HL-60/S4 treated with phorbol 12-myristate 13-acetate at 8.2 ng/mL for 4 days and 3 days (cell line): Measurements from ENCODE around the gene MYCN.

Experiments
- in situ Hi-C: fragments of 300-500 bp; cut with MboI; formaldehyde crosslinking; loops from 2 replicates; pipeline ENCODE4 v1.15.0; 2022; ENCODE audit warnings: low sequenced_read_pairs

Gene MYCN

DNA sequence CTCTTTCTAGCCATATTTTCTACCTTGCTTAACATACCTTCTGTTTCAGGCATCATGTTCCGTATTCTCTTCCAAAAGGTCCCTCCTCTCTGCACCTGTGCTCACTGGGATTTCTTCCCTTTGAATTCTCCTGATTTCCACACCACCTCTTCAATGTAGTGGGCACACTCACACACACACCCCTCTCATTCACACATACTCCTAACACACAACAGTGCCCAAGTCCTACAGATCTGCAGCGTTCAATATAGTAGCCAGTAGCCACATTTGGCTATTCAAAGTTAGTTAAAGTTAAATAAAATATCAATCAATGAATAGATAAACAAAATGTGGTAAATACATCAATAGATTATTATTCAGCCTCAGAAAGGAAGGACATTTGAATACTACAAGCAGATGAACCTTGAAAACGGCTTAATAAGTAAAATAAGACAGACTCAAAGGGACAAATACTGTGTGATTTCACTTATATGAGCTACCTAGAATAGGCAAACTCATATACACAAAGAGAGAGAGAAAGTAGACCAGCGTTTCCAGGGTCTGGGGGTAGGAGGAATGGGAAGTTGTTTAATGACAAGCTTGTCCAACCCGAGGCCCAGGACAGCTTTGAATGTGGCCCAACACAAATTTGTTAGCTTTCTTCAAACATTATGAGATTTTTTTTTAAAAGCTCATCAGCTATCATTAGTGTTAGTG, 34.4 kb downstream of the MYCN start:
- in situ Hi-C loops = no loop called here

DNA sequence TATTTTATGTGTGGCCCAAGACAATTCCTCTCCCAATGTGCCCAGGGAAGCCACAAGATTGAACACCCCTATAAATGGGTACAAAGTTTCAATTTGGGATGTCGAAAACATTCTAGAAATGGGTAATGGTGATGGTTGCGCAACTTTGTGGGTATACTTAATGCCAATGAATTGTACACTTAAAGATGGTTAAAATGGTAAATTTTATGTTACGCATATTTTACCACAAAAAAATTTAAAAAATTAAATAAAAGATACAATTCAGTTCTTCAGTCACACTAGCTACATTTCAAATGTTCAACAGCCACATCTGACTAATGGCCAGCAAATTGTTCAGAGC, 34.9 kb downstream of the MYCN start:
- in situ Hi-C loops = no loop called here

DNA sequence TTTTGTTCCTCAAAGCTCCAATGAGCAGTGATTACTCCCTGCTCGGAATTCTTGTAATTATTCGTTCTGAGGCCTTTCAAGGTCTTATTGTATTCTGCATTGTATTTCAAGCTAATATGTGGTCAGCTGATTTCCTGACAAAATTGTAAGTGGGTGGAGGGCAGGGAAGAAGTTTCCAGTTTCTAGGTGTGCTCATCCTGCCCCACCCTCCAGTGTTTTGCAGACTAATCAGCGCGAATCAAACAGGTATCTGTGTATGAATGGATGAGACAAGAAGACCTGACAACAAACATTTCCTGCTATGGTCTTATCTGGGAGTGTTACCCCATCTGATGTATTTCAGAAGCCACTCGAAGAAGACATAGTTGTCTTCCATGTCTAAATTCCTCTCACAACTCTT, 35.3 kb downstream of the MYCN start:
- in situ Hi-C loops = no loop called here

DNA sequence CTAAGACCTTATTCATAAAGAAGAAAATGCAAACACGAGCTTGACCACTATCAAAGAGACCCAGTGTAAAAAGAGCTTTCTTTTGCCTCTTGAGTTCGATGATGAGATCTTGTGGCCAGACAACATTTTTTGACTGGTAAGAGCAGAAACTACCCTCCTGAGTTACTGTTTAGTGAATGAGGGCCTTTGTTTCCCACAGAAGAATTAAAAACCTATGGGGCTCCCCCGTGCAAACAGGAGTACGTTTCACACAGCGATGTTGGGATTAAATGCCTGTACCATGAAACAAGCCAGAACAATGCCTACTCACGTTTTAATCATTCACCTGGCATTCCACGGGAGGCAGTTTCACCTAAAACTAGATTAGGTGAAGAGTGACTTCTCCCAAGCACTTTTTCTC, 36.0 kb downstream of the MYCN start:
- in situ Hi-C loops = no loop called here

DNA sequence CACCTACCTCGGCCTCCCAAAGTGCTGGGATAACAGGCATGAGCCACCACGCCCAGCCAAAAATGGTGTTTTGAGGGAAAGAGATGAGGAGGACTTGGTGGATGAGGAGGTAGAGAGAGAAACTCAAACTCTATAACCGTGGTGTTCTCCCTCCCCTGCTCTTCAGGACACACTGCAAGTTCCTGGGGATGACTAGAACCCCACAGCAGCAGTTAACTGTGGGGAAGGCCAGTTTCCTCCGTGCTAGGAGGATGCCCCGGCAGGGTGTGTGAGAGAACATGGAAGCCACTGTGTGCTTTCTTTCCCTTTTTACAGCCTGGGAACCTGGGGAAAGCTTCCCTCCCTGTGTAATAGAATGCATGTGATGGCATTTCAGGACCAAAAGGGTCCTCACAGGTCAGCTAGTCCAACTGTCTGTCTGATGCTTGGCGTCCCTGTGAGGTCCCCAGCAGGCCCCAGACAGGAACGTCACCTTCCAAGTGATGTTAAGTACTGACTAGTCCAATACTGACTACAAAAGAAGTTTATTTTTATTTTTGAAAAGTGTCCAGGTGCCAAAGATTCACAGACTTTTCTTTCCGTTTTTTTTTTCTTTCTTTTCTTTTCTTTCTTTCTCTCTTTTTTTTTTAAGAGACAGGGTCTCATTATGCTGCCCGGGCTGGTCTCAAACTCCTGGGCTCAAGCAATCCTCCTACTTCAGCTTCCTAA, 38.9 kb downstream of the MYCN start:
- in situ Hi-C loops = no loop called here

DNA sequence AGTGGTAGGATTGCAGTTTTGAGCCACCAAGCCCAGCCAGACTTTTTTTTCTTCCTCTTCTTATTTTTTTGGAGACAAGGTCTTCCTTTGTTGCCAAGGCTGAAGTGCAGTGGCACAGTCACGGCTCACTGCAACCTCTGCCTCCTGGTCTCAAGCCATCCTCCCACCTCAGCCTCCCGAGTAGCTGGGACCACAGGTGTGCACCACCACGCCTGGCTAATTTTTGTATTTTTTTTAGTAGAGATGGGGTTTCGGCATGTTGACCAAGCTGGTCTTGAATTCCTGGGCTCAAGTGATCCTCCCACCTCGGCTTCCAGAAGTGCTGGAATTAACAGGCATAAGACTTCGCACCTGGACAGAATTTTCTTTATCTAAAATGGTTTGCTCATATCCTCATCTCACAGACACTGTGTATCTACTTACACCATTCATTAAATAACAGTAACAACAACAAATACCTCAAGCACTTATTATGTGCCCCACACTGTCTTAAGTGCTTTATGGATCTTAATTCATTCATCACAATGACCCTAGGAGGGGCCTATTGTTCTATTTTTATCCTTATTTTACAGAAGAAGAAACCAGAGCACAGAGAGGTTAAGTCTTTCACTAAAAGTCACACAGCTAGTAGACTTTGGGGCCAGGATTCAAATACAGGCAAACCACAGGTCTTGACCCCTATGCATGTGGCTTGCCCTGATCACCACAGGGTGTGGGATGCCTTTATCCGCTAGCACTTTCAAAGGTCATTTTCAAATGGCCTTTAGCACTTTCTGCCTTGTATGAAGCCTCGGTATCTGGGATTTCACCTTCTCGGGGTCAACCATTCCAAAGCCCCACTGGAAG, 39.6 kb downstream of the MYCN start:
- in situ Hi-C loops = no loop called here

DNA sequence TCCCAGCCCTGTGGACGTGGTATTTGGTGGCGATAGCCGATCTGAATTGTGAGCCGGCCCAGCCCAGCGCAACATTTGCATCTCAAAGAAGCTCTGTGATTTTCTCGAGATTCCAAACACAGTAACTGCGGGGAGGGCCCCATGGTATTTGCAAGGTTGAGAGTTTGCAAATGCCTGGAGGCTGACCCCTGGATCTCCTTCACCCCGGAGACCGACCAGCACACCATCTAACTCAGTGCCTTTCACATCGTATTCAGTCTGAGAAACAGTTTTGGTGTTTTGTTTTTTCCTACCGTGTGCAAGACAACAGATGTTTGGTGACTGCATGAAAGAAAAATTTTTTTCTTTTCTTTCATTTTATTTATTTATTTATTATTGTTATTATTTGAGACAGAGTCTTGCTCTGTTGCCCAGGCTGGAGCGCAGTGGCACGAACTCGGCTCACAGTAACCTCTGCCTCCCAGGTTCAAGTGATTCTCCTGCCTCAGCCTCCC, 40.3 kb downstream of the MYCN start:
- in situ Hi-C loops = no loop called here

DNA sequence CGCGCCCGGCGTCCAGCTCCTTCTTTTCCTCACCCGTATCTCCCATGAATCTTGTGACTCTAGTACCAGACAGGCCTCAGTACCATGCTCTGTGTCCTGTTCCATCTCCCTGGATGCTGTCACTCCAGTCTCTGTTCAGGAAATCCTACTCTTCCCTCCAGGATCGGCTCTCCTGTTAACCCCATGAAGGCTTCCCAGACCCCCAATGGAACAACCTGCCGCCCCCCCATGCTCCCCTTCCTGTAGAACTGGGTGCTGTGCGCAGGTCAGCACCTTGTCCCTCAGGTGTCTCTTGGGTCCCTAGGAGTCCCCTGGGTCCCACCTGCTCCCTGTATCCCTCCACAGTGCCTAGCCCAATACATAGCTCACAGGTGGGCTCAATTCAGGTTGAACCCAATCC, 41.3 kb downstream of the MYCN start:
- in situ Hi-C loops = no loop called here

DNA sequence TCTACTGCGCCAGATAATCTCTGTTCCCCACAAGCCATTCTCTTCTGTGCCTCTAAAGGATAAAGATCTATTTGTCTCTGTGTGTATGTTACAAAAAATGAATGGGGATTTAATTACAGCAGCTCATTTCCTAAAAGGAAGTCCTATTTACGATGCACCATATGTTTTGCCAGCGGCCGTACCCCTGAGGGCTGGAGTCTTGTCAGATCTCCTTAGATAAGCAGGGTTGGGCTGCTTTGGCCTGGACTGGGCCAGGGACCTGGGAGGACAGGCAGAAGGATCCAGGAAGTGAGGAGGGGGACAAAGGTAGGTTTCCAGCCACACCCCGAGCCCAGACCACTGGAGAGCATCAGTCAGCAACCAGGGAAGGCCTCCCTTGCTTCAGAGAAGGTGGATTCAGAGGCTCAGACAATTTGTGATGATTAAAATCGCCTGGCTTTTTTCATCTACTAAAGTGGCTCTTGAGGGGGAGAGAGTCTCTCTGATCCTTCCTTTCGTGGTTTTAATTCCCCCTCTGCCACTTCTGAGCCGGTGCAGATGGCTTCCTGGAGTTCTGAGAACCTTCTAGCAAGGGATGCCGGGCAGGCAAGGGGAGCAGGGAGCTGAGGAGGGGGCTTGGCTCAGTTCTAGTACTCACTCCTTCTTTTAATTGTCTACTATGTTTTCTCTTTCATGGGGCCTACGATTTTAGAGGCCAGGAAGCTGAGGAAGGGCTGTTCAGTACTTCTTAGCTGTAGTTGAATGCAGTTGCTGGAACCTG, 42.1 kb downstream of the MYCN start:
- in situ Hi-C loops = no loop called here

DNA sequence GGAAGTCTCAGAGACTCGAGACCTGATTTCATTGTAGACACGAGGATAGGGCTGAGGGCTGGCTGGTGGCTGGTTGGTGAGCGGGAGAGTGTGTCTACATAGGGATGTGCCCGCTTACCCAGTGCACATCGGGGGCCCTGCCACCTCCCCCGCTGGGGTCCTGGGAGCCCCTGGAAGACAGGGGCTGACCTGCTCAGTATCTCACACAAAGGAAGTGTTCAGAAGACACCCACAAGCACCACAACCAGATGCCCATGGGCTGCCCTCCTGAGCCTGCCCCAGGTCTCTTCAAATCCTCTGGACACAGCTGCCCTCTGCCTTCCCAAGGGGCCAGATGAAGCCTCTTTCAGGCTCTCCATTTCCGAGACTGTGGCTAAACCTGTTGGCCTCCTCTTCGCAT, 43.1 kb downstream of the MYCN start:
- in situ Hi-C loops = no loop called here

DNA sequence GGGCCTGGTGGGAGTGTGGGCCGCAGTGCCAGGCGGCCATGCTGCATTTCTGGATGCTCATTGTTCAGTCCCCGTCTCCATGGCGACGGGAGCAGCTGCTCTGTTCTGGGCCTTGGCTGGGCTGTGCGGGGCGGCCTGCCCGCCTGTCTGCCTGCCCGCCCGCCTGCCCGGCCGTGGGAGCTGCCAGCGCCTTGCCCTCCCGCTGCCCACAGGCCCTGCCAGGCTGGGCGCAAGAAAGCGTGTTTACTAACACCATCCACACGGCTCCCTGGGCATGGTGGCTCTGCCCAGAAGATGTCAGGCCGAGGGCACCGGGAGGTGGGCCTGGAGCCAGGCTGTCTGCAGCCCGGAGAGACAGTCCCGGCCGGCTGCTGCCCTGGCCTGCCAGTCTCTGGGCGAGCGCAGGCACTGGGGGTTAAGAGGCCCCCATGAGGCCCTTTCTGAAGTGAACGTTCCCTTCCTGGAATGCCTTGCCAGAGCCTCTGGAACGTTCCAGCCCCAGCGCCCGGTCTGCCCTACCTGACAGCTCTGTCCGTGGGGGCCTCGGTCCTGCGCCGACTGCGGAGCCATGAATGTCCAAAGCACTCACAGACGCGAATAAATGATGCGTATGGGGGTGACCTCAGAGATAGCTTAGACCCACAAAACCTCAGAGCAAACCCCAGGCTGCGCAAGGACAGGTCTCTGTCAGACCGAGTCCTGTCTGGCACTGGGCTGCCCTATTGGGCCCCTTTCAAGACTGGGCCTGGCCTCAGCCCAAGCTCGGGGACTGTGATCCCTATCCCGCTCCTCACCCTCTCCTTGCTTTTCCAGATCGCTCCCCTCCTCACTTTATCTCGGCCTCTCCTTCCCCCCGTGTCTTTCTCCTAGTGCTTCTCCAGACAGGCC, 44.3 kb downstream of the MYCN start:
- in situ Hi-C loops = no loop called here

DNA sequence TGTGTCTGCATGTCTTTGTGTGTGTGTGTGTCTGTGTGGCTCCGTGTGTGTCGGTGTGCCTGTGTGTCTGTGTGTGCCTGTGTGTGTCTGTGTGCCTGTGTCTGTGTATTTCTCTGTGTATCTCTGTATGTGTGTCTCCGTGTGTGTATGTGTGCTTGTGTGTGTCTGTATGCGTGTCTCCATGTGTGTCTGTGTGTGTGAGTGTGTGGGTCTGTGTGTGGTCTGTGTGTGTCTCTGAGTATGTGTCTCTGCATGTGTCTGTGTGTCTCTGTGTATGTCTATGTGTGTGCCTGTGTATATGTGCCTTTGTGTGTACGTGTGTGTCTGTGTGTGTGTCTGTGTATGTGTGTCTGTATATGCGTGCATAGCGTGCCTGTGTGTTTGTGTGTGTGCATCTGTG, 45.2 kb downstream of the MYCN start:
- in situ Hi-C loops = no loop called here

DNA sequence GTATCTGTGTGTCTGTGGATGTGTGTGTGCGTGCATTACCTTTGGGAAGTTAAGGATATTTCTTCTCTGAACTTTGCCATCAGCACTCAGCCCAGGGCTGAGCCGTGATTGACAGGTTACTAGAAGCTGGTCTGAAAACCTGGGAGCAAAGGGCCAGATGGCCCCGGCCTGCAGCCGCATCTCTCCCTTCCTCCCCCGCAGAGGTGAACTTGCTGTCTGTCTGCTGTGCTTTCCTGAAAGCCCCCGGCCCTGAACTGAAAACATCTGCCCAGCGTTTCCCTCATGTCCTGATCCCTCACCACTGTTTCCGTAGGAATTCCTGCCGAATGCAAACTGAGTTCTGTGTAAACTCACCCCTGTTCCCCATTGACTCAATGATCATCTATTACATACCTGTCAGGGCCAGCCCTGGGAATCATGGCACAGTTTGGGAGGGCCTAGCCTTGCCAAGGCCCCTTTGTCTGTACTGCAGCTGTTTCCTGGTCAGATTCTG, 45.8 kb downstream of the MYCN start:
- in situ Hi-C loops = no loop called here

DNA sequence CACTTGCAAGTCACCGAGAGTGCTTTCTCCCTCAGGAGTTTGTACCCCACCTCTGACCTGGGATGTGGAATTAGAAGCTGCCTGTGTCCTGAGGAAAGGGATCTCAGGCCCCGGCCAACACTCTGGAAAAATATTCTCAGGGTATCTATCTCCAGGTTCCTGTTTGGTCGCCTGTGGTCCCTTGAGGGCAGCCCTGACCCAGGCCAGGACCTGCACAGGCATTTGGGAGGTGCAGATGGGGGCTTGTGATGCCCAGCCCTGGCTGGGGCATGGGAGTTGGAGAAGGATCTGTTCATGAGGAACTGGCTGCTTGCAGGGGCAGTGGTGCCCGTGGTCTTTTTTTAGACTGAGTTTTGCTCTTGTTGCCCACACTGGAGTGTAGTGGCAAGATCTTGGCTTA, 46.3 kb downstream of the MYCN start:
- in situ Hi-C loops = no loop called here

DNA sequence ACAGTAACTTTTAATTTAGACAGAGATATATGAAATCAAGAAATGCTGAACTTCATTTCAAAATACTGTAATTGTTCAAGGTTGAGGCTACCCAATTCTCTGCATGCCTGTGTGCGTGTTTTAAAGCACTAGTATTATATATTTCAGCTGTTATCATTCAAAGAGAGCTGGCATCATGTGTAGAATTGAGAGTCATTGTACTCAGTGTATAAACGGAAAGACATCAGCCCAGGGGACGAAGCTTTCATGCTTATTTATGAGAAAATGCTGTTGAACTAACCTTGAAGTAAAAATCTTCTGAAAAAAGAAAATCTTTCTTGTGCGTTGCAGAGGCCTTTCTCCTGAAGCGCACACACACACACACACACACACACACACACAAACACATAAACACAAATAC, 48.4 kb downstream of the MYCN start:
- in situ Hi-C loops = no loop called here

DNA sequence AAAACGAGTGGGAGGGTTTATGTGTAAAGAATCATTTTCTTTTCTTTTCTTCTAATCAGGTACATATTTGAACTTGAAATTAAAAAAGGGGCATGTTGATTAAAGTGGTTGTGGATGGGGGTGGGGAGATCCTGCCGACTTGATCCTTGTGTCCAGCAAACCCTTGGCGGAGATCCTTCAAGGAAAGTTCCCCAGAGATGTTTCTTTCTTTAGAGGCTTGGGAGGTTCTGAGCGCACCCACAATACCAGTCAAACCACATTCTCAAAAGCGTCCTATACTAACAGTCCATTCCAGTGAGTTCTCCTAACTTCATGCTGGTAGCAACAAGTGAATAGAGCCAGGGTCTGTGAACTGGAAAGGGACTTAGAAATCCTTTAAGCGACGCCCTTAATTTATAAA, 49.2 kb downstream of the MYCN start:
- in situ Hi-C loops = no loop called here

DNA sequence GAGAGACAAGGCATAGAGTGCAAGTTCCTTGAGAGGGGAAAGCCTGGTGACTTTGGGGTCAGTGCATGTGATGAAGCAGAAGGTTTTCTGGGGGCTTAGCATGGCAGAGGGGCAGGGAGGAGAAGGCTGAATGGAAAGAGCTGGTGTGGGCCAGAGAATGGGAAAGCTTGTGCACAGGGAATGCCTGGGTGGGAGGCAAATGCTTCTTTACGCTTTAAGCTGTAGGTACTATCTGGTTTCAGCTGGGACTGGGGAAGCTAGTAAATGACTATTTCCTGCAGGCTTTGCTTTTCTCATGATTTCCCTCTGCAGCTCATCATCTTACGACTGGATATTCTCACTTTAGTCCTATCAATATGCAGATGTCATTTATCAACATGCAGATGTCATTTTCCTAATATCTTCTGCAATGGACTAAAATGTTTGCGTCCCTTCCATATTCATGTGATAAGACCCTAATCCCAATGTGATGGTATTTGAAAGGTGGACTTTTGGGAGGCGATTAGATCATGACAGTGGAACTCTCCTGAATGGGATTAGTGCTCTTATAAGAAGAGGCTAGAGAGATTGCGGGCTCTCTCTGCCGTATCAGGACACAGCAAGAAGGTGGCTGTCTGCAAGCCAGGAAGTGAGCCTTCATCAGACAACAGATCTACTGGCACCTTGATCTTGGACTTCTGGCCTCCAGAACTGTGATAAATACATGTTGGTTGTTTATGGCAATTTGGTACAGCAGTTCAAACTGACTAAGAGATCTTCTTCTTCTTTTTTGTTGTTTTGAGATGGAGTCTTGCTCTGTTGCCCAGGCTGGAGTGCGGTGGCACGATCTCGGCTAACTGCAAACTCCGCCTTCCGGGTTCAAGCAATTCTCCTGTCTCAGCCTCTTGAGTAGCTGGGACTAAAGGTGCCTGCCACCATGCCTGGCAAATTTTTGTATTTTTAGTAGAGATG, 50.1 kb downstream of the MYCN start:
- in situ Hi-C loops = no loop called here

DNA sequence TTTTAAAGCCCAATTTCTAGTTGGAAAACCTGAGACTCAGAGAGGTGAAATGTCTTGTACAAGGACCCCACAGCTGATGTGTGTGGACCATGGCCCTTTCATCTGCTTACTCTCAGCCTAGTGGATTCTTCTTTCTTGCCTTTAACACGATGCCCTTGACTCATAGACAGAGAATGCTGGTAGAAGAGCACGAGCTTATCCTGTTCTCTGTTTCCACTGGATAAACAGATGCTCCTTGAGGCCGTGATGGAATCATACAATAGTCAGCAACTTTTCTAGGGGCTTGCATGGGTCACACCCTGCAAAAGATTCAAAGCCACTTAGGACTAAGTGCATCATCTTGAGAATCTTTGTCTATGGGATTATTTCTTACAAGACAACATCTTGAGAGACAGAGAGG, 50.9 kb downstream of the MYCN start:
- in situ Hi-C loops = no loop called here
